Stomach (tissue), 4 donors: ENCODE results near the gene KCNG2.

ENCODE experiments used
- EP300 ChIP-seq: sonication (generic); formaldehyde crosslinking; IDR thresholded peaks from one replicate; pipeline ENCODE4 v1.6.1; 2017; ENCODE audit warnings: antibody characterized with exemption
- POLR2A ChIP-seq, 4 donors: fragments of 450-650 bp; IDR thresholded peaks; one replicate each; pipeline ENCODE4 v1.6.1; 2016; ENCODE audit warnings: antibody characterized with exemption in 4 of 4, control low read depth in 2 of 4, mild to moderate bottlenecking in 1 of 4, moderate library complexity in 1 of 4
- POLR2AphosphoS5 ChIP-seq, 3 donors: sonication (generic); formaldehyde crosslinking; IDR thresholded peaks; one replicate each; pipeline ENCODE4 v1.6.1; 2016; ENCODE audit warnings: antibody characterized with exemption in 3 of 3
- TF ChIP-seq, protein P1 (sequence below), 7 experiments: fragments of 450-650 bp in 4 of 7; fragments of 200-600 bp in 3 of 7; sonication (generic) in 3 of 7; IDR thresholded peaks; one replicate each; pipeline ENCODE4 v1.5.1; 2016 to 2019; ENCODE audit warnings: antibody characterized with exemption in 7 of 7, control low read depth in 2 of 7, mild to moderate bottlenecking in 1 of 7

DNA sequence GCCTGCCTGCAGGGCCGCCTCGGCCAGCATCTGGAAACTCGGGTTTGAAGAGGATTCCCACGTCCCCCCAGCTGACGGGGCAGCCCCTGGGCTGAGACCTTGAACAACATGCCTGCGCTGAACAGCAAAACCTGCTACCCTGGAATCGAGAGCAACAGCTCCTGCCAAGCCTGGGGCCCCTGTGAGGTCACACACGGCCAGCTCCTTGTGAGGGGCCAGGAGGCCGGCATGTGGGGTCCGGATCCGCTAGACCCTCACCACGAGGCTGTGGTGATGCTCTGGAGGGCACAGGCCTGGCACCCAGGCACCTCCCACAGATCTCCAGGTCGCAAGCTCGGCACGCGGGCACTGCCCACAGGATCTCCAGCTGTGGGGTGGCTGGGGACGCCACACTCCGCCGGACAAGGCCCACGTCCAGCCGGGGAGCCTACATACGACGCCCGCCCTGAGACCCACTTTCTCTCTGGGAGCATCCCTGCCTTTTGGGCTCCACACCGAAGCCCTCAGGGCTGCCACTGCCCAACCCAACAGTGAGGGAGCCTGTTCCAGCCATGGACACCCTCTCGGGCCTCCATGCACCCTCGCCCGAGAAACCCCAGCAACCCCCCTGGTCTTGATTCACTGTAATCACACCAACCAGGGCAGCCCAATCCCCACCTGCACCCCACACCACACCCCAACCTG is 119.6 kb downstream of the KCNG2 start:
- TF ChIP-seq, protein P1, sequence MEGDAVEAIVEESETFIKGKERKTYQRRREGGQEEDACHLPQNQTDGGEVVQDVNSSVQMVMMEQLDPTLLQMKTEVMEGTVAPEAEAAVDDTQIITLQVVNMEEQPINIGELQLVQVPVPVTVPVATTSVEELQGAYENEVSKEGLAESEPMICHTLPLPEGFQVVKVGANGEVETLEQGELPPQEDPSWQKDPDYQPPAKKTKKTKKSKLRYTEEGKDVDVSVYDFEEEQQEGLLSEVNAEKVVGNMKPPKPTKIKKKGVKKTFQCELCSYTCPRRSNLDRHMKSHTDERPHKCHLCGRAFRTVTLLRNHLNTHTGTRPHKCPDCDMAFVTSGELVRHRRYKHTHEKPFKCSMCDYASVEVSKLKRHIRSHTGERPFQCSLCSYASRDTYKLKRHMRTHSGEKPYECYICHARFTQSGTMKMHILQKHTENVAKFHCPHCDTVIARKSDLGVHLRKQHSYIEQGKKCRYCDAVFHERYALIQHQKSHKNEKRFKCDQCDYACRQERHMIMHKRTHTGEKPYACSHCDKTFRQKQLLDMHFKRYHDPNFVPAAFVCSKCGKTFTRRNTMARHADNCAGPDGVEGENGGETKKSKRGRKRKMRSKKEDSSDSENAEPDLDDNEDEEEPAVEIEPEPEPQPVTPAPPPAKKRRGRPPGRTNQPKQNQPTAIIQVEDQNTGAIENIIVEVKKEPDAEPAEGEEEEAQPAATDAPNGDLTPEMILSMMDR (IDR thresholded peaks at IDR 0.05), result no peak
- TF ChIP-seq EP300 (no peak), POLR2A (IDR thresholded peaks at IDR 0.05) (no peak), POLR2AphosphoS5 (IDR thresholded peaks at IDR 0.05) (no peak)
